K562 (cell line): ENCODE data around the gene CREM.

Source experiments
- CTCF ChIP-seq, 3 experiments: IDR thresholded peaks in 2 of 3; conservative IDR thresholded peaks in 1 of 3; 2 replicates each; pipeline ENCODE4 v1.5.1; 2011 to 2012; ENCODE audit warnings: low read length in 3 of 3, mild to moderate bottlenecking in 3 of 3, control low read depth in 2 of 3, improper control_type of control experiment in 1 of 3, inconsistent platforms in 1 of 3, low read depth in 1 of 3, mixed read lengths in 1 of 3, moderate library complexity in 1 of 3; ENCODE audit not compliant: insufficient read depth in 2 of 3
- FOXK2 ChIP-seq, 2 experiments: fragments of 450-650 bp; IDR thresholded peaks in 1 of 2; conservative IDR thresholded peaks in 1 of 2; 2 replicates each; pipeline ENCODE4 v1.6.1; 2016; ENCODE audit warnings: low read depth in 2 of 2, mild to moderate bottlenecking in 1 of 2
- GATA2 ChIP-seq: sonication (generic); formaldehyde crosslinking; IDR thresholded peaks from 2 replicates; pipeline ENCODE4 v1.4.0; 2020; ENCODE audit warnings: mild to moderate bottlenecking, missing genetic modification reagents
- JUN ChIP-seq, 2 experiments: sonication (generic) in 1 of 2; formaldehyde crosslinking in 1 of 2; IDR thresholded peaks; 2 replicates each; pipeline versions ENCODE4 v1.6.1 to v1.8.0; 2012 to 2022; ENCODE audit warnings: borderline replicate concordance in 2 of 2, mild to moderate bottlenecking in 2 of 2, improper control_type of control experiment in 1 of 2, low read depth in 1 of 2, low read length in 1 of 2, missing genetic modification reagents in 1 of 2
- MAFG ChIP-seq: fragments of 450-650 bp; conservative IDR thresholded peaks from 2 replicates; pipeline ENCODE4 v1.6.1; 2016; ENCODE audit warnings: missing genetic modification characterization, missing compliant biosample characterization
- MAFK ChIP-seq: IDR thresholded peaks from 2 replicates; pipeline ENCODE4 v1.6.1; 2011; ENCODE audit warnings: low read length, improper control_type of control experiment
- NCOA1 ChIP-seq: fragments of 450-650 bp; IDR thresholded peaks from 2 replicates; pipeline ENCODE4 v1.6.1; 2016; ENCODE audit warnings: low read depth
- POLR2A ChIP-seq: fragments of 450-650 bp; conservative IDR thresholded peaks from 2 replicates; pipeline ENCODE4 v1.6.1; 2016
- TF ChIP-seq, protein P1 (sequence below): fragments of 450-650 bp; formaldehyde crosslinking; IDR thresholded peaks from 2 replicates; pipeline ENCODE4 v1.4.0; 2022; ENCODE audit warnings: missing genetic modification characterization
- TF ChIP-seq, protein P2 (sequence below): sonication (generic); formaldehyde crosslinking; IDR thresholded peaks from 2 replicates; pipeline ENCODE4 v1.8.0; 2022; ENCODE audit warnings: mild to moderate bottlenecking, missing genetic modification reagents

- TF ChIP-seq MAFK (no peak), GATA2 (CRISPR knock-in tag) (no peak), POLR2A (no peak), CTCF (IDR thresholded peaks at IDR 0.05 in 2 of 3, conservative IDR thresholded peaks at IDR 0.05 in 1 of 3; ENCODE audit: insufficient read depth in 2 of 3, low read depth in 1 of 3, low read length in 3 of 3) (peak; percentile 42 to 76 (median 47); a peak in 5 of 6 replicates), MAFG (tag) (no peak), NCOA1 (no peak), JUN (IDR thresholded peaks at IDR 0.05; ENCODE audit: borderline replicate concordance, low read depth, low read length) (no peak), JUN (CRISPR knock-in tag; IDR thresholded peaks at IDR 0.05; ENCODE audit: borderline replicate concordance) (no peak), FOXK2 (conservative IDR thresholded peaks at IDR 0.05 in 1 of 2, IDR thresholded peaks at IDR 0.05 in 1 of 2; ENCODE audit: low read depth in 2 of 2) (no peak)
- TF ChIP-seq, protein P1, sequence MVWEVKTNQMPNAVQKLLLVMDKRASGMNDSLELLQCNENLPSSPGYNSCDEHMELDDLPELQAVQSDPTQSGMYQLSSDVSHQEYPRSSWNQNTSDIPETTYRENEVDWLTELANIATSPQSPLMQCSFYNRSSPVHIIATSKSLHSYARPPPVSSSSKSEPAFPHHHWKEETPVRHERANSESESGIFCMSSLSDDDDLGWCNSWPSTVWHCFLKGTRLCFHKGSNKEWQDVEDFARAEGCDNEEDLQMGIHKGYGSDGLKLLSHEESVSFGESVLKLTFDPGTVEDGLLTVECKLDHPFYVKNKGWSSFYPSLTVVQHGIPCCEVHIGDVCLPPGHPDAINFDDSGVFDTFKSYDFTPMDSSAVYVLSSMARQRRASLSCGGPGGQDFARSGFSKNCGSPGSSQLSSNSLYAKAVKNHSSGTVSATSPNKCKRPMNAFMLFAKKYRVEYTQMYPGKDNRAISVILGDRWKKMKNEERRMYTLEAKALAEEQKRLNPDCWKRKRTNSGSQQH = no peak
- TF ChIP-seq, protein P2, sequence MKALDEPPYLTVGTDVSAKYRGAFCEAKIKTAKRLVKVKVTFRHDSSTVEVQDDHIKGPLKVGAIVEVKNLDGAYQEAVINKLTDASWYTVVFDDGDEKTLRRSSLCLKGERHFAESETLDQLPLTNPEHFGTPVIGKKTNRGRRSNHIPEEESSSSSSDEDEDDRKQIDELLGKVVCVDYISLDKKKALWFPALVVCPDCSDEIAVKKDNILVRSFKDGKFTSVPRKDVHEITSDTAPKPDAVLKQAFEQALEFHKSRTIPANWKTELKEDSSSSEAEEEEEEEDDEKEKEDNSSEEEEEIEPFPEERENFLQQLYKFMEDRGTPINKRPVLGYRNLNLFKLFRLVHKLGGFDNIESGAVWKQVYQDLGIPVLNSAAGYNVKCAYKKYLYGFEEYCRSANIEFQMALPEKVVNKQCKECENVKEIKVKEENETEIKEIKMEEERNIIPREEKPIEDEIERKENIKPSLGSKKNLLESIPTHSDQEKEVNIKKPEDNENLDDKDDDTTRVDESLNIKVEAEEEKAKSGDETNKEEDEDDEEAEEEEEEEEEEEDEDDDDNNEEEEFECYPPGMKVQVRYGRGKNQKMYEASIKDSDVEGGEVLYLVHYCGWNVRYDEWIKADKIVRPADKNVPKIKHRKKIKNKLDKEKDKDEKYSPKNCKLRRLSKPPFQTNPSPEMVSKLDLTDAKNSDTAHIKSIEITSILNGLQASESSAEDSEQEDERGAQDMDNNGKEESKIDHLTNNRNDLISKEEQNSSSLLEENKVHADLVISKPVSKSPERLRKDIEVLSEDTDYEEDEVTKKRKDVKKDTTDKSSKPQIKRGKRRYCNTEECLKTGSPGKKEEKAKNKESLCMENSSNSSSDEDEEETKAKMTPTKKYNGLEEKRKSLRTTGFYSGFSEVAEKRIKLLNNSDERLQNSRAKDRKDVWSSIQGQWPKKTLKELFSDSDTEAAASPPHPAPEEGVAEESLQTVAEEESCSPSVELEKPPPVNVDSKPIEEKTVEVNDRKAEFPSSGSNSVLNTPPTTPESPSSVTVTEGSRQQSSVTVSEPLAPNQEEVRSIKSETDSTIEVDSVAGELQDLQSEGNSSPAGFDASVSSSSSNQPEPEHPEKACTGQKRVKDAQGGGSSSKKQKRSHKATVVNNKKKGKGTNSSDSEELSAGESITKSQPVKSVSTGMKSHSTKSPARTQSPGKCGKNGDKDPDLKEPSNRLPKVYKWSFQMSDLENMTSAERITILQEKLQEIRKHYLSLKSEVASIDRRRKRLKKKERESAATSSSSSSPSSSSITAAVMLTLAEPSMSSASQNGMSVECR (CRISPR knock-in tag) = no peak
Observed at GRCh38 chr10:35236739-35237138, 110.1 kb downstream of the CREM start.
